Adrenal gland (tissue), 12 donors: Measurements from ENCODE around the gene RPL13. TPM values are rescaled to one million over a fixed set of nuclear protein-coding genes. Genes with fewer than 3 reads are reported as not detected.

Source experiments
- DNase-seq, 7 donors: peaks; one replicate each; pipeline ENCODE4 v3.0.0-alpha.2; 2019 to 2020
- H3K27ac ChIP-seq, 5 donors: fragments of 200-600 bp; sonication (generic) in 4 of 5; 1 replicate in 3 of 5; 2 replicates in 2 of 5; pipeline versions ENCODE4 v1.5.1 to v1.8.0; 2016 to 2020; ENCODE audit warnings: mild to moderate bottlenecking in 1 of 5
- H3K27me3 ChIP-seq: fragments of 200-600 bp; 2 replicates; pipeline ENCODE4 v1.8.0; 2021
- H3K36me3 ChIP-seq, 2 donors: fragments of 200-600 bp; replicated peaks in 1 of 2; 1 replicate in 1 of 2; 2 replicates in 1 of 2; pipeline versions ENCODE4 v1.5.1 to v1.8.0; 2018 to 2022
- H3K4me1 ChIP-seq, 2 donors: fragments of 200-600 bp; replicated peaks in 1 of 2; 1 replicate in 1 of 2; 2 replicates in 1 of 2; pipeline versions ENCODE4 v1.5.1 to v1.8.0; 2018 to 2021
- H3K4me3 ChIP-seq, 4 donors: fragments of 200-600 bp; sonication (generic) in 3 of 4; one replicate each; pipeline ENCODE4 v1.5.1; 2016 to 2018
- H3K9me3 ChIP-seq, 3 donors: fragments of 200-600 bp; sonication (generic) in 1 of 3; replicated peaks in 1 of 3; 1 replicate in 2 of 3; 2 replicates in 1 of 3; pipeline versions ENCODE4 v1.5.1 to v1.8.0; 2016 to 2021
- POLR2A ChIP-seq, 2 donors: fragments of 450-650 bp; IDR thresholded peaks; one replicate each; pipeline ENCODE4 v1.6.1; 2017; ENCODE audit warnings: antibody characterized with exemption in 2 of 2, mild to moderate bottlenecking in 2 of 2, moderate library complexity in 1 of 2
- WGBS, 4 donors: extraction: QIAGEN DNeasy Blood & Tissue Kit in 2 of 4; methylation state at CpG; one replicate each; pipeline versions ENCODE4 v1.1.5 to v1.1.7; 2013 to 2017; 5-methylcytosine and 5-hydroxymethylcytosine counted together
- intact Hi-C, 2 donors: fragments of 100-400 bp; cut with DNase I; formaldehyde crosslinking; loops; one replicate each; pipeline versions ENCODE4 v1.14.1 to v1.15.0; 2022 to 2023
- polyA plus RNA-seq, 3 donors: library from polyadenylated mRNA; stranded (reverse); fragments of 200-250 nt in 2 of 3; fragments of 350-450 nt in 1 of 3; fragmentation: Illumina TruSeq in 1 of 3; extraction: RNeasy Lipid Tissue Mini Kit (QIAGEN cat#74804) in 1 of 3; gene quantifications; one replicate each; pipeline ENCODE4 v1.2.3, GENCODE V29; 2013 to 2014
- total RNA-seq, 9 donors: library from RNA; depleted of rRNA in 4 of 9; stranded (reverse); fragments of >200 nt in 4 of 9; fragments of 120-200 nt in 1 of 9; fragmentation: NEBNext Ultra II Directional in 1 of 9; extraction: Animal tissue kit (Norgen Biotek cat#: 25700) in 1 of 9; gene quantifications; one replicate each; pipeline versions ENCODE4 v1.1.0 to v1.2.4, GENCODE V29; 2013 to 2023
- TF ChIP-seq, protein P1 (sequence below), 6 experiments: fragments of 450-650 bp in 4 of 6; fragments of 200-600 bp in 2 of 6; sonication (generic) in 1 of 6; IDR thresholded peaks; 1 replicate in 5 of 6; 2 replicates in 1 of 6; pipeline versions ENCODE4 v1.5.1 to v1.8.0; 2016 to 2021; ENCODE audit warnings: antibody characterized with exemption in 6 of 6, mild to moderate bottlenecking in 2 of 6, moderate library complexity in 1 of 6
- donor health status: healthy with polysubstance abuse.
- donor health status: Bipolar disorder and iron deficiency.
- donor health status: DM: yes; HTN: yes; CAD: no.
- donor health status: DM: no; HTN: no; CAD: no.
- donor health status: DM: no; HTN: no; CAD: no.
- donor health status: DM: yes; HTN: yes; CAD: no.

Gene RPL13
- total and polyA plus RNA-seq, 12 donors: 893 to 12,881 (median 3,471) TPM

DNA sequence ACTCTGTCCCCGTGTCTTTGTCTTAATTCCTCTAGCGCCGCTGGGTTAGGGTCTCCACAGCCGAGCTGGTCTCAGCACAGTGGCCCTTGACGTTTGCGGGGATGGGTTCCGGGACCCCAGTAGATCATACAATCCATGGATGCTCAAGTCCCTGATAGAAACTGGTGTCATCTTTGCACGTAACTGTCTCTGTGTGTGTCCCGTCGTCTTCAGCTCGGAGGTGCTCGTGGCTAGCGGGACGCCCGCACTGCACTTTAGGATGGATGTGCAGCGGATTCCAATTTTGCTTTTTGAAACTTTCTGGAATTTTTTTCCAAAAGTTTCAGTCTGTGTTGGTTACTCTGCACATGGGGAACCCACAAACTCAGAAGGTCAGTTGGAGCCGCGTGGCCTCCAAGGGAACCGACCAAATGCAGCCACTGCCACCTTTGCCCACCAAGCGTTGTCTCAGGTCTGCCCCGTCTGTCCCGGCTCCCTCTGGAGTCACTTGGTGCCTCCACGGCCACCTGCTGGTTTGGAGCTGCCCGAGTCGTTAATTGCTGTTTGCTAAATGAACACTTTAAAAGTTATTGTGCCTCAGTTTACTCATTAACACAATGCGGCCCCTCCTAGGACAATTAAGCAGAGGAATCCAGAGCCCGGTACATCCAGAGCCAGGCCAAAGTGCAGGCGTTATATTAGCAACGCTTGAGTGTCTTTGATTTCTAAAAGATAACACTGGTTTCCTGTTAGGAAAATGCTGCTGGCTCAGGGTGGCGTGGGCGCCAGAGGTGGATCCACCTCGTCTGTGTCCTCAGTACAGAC lies 47.7 kb downstream of the RPL13 start:
- H3K4me1 ChIP-seq: no peaks in the 10 kb centered on the region
- H3K27me3 ChIP-seq: peaks cover 5% of the 10 kb centered on the region
- intact Hi-C loops: no loop called here
- no peak for TF ChIP-seq POLR2A (IDR thresholded peaks at IDR 0.05)
- TF ChIP-seq, protein P1, sequence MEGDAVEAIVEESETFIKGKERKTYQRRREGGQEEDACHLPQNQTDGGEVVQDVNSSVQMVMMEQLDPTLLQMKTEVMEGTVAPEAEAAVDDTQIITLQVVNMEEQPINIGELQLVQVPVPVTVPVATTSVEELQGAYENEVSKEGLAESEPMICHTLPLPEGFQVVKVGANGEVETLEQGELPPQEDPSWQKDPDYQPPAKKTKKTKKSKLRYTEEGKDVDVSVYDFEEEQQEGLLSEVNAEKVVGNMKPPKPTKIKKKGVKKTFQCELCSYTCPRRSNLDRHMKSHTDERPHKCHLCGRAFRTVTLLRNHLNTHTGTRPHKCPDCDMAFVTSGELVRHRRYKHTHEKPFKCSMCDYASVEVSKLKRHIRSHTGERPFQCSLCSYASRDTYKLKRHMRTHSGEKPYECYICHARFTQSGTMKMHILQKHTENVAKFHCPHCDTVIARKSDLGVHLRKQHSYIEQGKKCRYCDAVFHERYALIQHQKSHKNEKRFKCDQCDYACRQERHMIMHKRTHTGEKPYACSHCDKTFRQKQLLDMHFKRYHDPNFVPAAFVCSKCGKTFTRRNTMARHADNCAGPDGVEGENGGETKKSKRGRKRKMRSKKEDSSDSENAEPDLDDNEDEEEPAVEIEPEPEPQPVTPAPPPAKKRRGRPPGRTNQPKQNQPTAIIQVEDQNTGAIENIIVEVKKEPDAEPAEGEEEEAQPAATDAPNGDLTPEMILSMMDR (IDR thresholded peaks at IDR 0.05): no peak
- H3K27ac ChIP-seq: no peak overlapping the region
- H3K36me3 ChIP-seq: no peaks in the 10 kb centered on the region
- no peak overlapping the region for H3K4me3 ChIP-seq
- no peak for DNase-seq
- no peaks in the 10 kb centered on the region for H3K9me3 ChIP-seq
- 76 to 87% (median 83%) methylated on average over 30 to 32 of the region's 32 CpGs for WGBS, 4 donors

DNA sequence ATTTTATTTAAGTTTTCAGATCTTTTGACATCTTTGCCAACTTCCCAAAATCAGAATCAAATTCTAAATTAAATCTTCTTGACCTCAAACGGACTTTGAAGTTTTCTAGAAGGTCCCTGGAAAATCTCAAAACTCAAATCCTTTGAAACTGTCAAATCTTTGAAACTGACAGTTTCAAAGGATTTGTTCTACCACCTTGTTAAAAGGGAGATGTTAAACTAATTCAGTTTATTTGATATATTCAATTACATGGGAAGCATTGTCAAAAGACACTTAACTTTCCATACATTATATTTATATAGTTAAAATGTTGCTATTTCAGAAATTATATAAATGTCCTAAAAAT lies 49.6 kb downstream of the RPL13 start:
- no peaks in the 10 kb centered on the region for H3K4me1 ChIP-seq
- WGBS, 4 donors: 44 to 66% (median 54%) methylated on average over 1 of the region's 1 CpG
- H3K27ac ChIP-seq: no peak overlapping the region
- DNase-seq: no peak
- no peak overlapping the region for H3K4me3 ChIP-seq
- intact Hi-C loops: no loop called here
- H3K36me3 ChIP-seq: no peaks in the 10 kb centered on the region
- no peaks in the 10 kb centered on the region for H3K9me3 ChIP-seq
- TF ChIP-seq, protein P1 (IDR thresholded peaks at IDR 0.05): no peak
- TF ChIP-seq POLR2A (IDR thresholded peaks at IDR 0.05): no peak
- peaks cover 5% of the 10 kb centered on the region for H3K27me3 ChIP-seq

DNA sequence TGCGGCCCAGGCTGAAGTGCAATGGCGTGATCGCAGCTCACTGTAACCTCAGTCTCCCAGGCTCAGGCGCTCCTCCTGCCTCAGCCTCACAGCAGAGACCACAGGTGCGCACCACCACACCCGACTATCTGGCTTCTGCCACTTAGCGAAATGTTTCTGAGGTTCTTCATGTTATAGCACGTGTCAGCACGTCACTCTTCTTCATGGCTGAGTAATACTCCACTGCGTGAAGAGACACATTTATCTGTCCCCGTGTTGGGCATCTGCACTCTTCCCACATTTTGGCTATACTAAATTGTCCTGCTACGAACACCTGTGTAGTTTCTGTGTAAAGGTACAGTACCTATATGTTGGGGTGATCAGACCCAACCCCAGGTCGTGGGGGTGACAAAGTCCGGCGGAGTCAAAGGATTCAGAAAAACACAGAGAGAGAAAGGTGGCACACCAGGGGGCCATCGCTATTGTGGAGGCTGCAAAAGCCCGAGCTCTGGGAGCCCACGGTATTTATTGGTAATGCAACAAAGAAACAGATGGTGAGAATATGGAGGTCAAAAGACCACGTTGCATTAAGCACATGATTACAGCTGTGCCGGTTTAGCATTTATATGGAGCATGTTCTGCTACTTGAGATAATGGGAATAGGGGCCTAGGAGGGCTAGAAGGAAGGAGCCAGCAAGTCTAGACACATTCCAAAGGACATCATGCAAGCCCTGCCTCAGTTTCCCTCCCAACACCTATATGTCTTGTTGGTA lies 52.1 kb downstream of the RPL13 start:
- peaks cover 5% of the 10 kb centered on the region for H3K27me3 ChIP-seq
- no peaks in the 10 kb centered on the region for H3K36me3 ChIP-seq
- no peak overlapping the region for H3K4me3 ChIP-seq
- H3K27ac ChIP-seq: no peak overlapping the region
- no peaks in the 10 kb centered on the region for H3K4me1 ChIP-seq
- WGBS, 4 donors: 80 to 82% (median 81%) methylated on average over 20 of the region's 20 CpGs
- no peaks in the 10 kb centered on the region for H3K9me3 ChIP-seq
- no peak for DNase-seq
- TF ChIP-seq, protein P1 (IDR thresholded peaks at IDR 0.05): no peak
- TF ChIP-seq POLR2A (IDR thresholded peaks at IDR 0.05): no peak
- intact Hi-C loops: no loop called here

DNA sequence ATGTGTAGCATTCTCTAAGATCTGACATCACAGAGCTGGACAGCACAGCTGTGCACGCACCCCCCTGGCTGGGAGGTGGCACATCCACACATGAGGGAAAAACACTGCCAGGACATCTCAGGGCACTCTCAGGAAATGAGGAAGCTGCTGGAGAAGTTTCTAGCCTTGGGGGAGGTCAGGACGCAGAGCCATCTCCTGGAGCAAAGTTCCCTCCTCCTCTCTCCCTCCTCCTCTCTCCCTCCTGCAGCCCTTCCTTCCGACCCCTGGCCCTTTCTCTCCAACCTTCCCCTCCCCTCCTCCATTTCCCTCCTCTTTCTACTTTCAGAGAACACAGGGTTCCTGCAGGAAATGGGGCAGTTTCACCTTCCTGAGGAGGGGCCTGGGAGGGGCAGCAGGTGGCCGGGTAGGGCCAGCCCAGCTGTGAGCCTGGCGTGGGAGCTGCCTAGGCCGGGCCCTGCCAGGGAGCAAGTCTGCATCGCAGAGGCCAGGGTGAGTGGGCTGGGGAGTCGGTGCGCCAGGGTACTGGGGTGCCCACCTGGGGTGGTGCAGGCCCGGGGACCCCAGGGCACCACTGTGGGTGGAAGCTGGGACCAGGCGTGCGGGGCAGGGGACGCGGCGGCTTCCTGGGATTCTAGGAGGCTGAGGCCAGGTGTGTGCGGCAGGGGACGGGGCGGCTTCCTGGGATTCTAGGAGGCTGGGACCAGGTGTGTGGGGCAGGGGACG lies 52.9 kb downstream of the RPL13 start, which contains the start of gene DPEP1:
DPEP1 (plus strand) TSS at position 412 of the 723 bp plus-strand sequence. CDS start 16,769 bp downstream, outside the sequence.
- H3K4me3 ChIP-seq: no peak within 1 kb of the TSS
- H3K27me3 ChIP-seq: peaks cover 5% of the 10 kb centered on the region
- intact Hi-C loops: no loop called here
- H3K4me1 ChIP-seq: no peaks in the 10 kb centered on the region
- H3K36me3 ChIP-seq: no peaks in the 10 kb centered on the region
- H3K9me3 ChIP-seq: no peaks in the 10 kb centered on the region
- 73 to 78% (median 78%) methylated on average over 10 to 19 of the region's 19 CpGs for WGBS, 4 donors
- no peak within 1 kb of the TSS for H3K27ac ChIP-seq
- DNase-seq: no peak
- TF ChIP-seq, protein P1 (IDR thresholded peaks at IDR 0.05): no peak
- TF ChIP-seq POLR2A (IDR thresholded peaks at IDR 0.05): no peak
